ENCODE data around the gene EPHA6.

EPHA6 gene

GRCh38 chr3:97278506-97278905 lies 464.1 kb downstream of the EPHA6 start:
- no peak for DNase-seq (ENCODE audit: low read depth)

- DNase-seq (ENCODE audit: low read depth) = no peak
Measured at GRCh38 chr3:97291901-97292300, 477.5 kb downstream of the EPHA6 start.

GRCh38 chr3:97293596-97294131 lies 479.3 kb downstream of the EPHA6 start:
- DNase-seq (ENCODE audit: low read depth) = no peak

- DNase-seq (ENCODE audit: low read depth) = no peak
Measured at GRCh38 chr3:97297032-97297431, 482.6 kb downstream of the EPHA6 start.

GRCh38 chr3:97301114-97301513 lies 486.7 kb downstream of the EPHA6 start:
- no peak for DNase-seq (ENCODE audit: low read depth)

- DNase-seq (ENCODE audit: low read depth) = no peak
Measured at GRCh38 chr3:97306226-97306625, 491.8 kb downstream of the EPHA6 start.

GRCh38 chr3:97338375-97338774 lies 524.0 kb downstream of the EPHA6 start:
- no peak for DNase-seq (ENCODE audit: low read depth)

- DNase-seq (ENCODE audit: low read depth) = no peak
Measured at GRCh38 chr3:97340940-97341339, 526.5 kb downstream of the EPHA6 start.

GRCh38 chr3:97347780-97348179 lies 533.4 kb downstream of the EPHA6 start:
- no peak for DNase-seq (ENCODE audit: low read depth)

- no peak for DNase-seq (ENCODE audit: low read depth)
Measured at GRCh38 chr3:97350971-97351370, 536.6 kb downstream of the EPHA6 start.

- no peak for DNase-seq (ENCODE audit: low read depth)
Measured at GRCh38 chr3:97353176-97353575, 538.8 kb downstream of the EPHA6 start.

- DNase-seq (ENCODE audit: low read depth) = no peak
Measured at GRCh38 chr3:97359977-97360376, 545.6 kb downstream of the EPHA6 start.

- DNase-seq (ENCODE audit: low read depth) = no peak
Measured at GRCh38 chr3:97360804-97361203, 546.4 kb downstream of the EPHA6 start.

GRCh38 chr3:97384583-97384982 lies 570.2 kb downstream of the EPHA6 start:
- no peak for DNase-seq (ENCODE audit: low read depth)

GRCh38 chr3:97388774-97389173 lies 574.4 kb downstream of the EPHA6 start:
- no peak for DNase-seq (ENCODE audit: low read depth)

- no peak for DNase-seq (ENCODE audit: low read depth)
Measured at GRCh38 chr3:97389936-97390335, 575.5 kb downstream of the EPHA6 start.

GRCh38 chr3:97391167-97391566 lies 576.8 kb downstream of the EPHA6 start:
- DNase-seq (ENCODE audit: low read depth) = no peak

- DNase-seq (ENCODE audit: low read depth) = no peak
Measured at GRCh38 chr3:97409612-97410011, 595.2 kb downstream of the EPHA6 start.

- no peak for DNase-seq (ENCODE audit: low read depth)
Measured at GRCh38 chr3:97421565-97421964, 607.2 kb downstream of the EPHA6 start.

GRCh38 chr3:97425002-97425401 lies 610.6 kb downstream of the EPHA6 start:
- DNase-seq (ENCODE audit: low read depth) = no peak

GRCh38 chr3:97430601-97431000 lies 616.2 kb downstream of the EPHA6 start:
- no peak for DNase-seq (ENCODE audit: low read depth)

- no peak for DNase-seq (ENCODE audit: low read depth)
Measured at GRCh38 chr3:97432914-97433313, 618.5 kb downstream of the EPHA6 start.

- DNase-seq (ENCODE audit: low read depth) = no peak
Measured at GRCh38 chr3:97438131-97438530, 623.7 kb downstream of the EPHA6 start.

GRCh38 chr3:97439373-97439772 lies 625.0 kb downstream of the EPHA6 start:
- DNase-seq (ENCODE audit: low read depth) = no peak

- DNase-seq (ENCODE audit: low read depth) = no peak
Measured at GRCh38 chr3:97464035-97464434, 649.6 kb downstream of the EPHA6 start.

Measured in stimulated activated CD8-positive, alpha-beta memory T cell treated with anti-CD3 and anti-CD28 coated beads, Interleukin-7, amount 100 ng/mL, for 24 hours (primary cell).